CD4-positive, alpha-beta T cell treated with Interleukin-1 beta for 1 hour (primary cell): ENCODE measurements around the gene PEA15.

ENCODE experiments used
- DNase-seq, 2 donors: peaks; one replicate each; pipeline ENCODE4 v3.0.0-alpha.2; 2020 to 2022

The PEA15 gene

DNA sequence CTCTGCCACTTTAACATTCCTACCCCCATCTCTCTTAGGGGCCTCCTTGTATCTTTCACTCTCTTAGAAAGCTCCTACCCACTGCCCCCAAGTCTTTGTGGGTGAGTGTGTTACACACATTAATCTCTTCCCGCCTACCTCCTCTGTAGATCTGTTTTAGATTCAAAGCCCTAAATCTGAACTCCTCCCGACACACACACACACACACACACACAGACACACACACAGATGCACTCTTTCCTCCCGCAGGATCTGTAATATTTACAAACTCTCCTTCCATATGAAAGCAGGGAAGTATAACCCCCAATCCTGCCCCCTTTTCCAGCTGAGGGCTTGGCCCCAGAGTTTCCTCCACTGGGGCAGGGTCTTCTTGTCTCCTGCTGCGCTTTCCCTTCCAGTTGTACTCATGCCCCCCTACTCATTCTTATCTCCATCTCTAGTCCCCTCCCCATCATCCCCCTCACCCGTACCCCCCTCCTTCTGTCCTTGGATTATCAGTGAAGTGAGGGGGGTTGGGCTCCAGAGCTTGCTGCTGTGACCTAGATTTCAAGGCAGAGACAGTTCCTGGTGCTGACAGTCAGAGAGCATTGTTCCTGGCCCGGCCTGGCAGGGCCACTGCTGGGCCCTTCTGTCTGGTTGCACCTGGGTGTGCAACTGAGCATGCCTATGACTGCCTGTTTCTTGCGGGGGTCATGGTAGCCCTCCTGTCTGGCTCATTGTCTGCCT is 4.3 kb downstream of the PEA15 start:
- DNase-seq: no peak

DNA sequence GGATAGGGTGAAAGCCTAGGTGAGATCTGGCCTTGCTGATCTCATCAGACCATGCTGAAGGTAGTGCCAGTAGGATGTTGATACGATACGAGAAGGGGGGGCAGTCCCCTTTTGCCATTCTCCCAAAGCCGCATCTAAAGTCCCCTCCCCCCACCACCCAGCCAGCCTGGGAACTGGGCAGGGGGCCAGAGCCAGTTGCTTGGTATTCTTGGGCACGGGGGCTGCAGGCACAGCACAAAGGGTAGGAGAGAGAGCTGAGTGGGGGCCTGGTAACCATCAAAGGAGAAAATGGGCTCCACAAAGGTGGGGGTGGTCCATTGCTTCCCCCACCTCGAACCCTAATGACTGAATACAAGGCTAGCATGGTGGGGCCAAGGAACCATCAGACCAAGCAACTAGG is 5.4 kb downstream of the PEA15 start:
- no peak for DNase-seq

DNA sequence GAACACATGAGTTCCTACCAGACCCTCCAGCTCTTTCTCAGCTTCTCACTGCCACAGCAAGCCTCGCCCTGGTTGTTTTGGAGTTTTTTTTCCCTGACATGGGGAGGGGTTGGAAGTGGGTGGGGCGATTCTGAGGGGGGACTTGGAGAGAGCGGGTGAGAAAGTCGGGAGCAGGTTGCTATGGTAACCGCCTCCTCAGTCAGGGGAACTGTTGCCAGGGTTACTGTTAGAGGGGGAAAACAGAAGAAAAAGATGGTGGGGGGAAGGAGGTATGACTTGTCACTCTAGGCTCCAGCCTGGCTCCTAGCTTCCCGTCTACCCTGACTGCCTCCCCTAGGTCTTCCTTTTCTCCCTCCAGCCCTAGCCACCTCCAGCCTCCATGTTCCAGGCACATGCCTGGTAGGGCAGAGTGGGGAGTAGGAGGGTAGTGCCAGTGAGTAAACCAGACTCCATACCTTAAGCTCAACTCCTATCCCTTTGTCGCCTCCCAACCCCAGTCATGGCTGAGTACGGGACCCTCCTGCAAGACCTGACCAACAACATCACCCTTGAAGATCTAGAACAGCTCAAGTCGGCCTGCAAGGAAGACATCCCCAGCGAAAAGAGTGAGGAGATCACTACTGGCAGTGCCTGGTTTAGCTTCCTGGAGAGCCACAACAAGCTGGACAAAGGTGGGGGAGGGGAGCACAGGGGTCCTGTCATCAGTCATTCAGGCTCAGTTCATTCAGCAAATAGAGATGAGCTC is 6.0 kb downstream of the PEA15 start:
- no peak for DNase-seq

DNA sequence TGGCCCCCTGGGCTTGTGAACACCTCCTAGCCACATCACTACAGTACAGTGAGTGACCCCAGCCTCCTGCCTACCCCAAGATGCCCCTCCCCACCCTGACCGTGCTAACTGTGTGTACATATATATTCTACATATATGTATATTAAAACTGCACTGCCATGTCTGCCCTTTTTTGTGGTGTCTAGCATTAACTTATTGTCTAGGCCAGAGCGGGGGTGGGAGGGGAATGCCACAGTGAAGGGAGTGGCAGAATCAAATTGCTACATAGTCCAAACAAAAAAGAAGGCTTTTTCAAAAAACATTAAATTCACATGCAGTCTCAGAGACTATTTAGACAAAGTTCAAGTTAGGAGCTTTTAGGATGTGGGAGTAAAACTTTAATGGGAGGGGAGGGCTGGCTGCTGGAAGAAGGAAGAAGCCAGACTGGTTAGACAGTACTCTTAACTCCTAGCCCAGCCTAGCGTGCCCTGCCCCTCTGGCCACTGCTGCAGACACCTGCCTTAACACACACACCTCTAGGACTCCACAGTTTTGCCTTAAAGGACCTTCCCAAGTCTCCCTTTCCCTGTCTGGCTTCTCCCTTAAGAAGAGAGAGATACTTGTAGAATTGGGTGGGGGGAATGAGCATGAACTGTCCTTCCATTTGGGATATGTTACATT is 9.4 kb downstream of the PEA15 start:
- DNase-seq: no peak

DNA sequence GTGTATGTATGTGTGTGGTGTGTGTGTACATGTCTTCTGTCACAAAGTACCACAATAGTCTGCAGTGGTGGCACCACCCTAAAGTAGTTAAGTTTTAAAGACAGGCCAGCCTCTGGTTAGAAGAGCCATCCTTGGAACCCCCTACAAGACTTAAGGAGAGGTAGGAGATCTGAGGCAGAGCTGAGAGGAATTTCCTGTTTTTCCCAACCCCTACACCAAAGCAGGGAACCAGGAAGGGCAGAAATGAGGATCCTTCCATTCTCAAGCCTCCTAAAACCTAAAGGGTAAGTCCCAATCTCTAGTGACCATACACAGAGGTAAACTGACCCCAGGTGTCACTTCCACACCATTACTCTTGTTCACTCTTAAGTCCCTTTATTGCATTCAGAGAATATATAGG is 11.1 kb downstream of the PEA15 start:
- DNase-seq: no peak

DNA sequence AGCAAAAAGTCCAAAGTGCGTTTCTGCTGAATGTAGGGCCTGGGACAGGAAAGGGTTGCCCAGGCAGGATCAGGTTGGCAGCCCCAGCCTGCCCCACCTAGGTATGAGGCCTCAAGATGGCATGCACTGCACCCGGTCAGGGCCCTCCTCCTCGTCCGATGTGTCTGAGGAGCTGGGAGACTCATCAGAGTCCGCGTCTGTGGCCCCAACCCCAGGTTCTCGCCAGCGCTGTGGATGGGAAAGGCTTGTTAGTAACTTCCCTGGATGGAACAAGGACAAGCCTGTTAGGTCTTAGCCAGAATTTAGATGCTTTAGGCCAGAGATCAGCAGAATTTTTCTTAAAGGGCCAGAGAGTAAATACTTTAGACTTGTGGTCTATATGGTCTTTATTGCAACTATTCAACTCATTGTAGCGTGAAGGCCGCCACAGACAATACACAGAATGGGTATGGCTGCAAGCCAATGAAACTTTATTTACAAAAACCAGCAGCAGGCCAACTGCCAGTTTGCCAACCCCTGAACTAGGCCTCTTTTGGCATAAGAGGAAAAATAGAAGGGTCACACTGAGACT is 12.4 kb downstream of the PEA15 start:
- DNase-seq: no peak

DNA sequence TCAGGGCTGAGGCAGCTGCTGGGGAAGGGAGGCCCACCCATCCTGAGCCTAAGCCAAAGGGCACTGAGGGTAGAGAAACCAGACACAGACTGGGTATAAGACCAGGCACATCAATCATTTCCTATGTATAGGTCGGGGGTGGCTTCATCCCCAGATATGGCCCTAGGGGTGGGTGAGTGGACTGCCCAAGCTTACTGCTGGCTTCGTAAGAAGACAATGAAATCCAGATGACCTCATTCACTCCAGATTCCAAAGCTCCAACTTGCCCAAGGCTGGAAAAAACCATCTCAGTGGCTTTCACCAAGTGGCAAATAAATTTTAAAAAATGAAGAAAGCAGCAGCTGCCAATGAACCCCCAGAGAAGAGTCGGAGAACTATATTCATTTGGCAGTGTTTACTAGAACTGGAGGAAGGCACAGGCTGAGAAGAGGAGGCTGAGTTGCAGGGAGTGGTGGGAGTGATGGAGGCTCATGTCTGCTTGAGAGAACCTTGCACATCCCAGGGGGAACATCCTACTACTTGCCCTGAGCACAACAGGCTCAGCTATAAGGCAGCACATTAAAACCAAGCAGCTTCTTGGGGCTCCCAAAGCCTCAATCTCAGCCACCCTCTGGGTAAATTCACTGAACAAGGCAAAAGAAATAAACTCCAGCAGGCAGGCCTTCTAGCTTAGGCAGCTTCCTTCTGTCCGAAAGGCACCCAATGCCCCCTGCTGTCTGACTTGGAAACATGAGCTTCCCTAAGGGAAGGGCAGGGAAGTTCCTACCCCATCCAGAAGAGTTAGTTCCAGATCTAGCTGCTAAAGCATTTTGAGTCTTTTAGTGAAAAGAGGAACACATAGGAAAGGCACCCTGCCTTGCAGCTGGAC is 14.1 kb downstream of the PEA15 start:
- no peak for DNase-seq

DNA sequence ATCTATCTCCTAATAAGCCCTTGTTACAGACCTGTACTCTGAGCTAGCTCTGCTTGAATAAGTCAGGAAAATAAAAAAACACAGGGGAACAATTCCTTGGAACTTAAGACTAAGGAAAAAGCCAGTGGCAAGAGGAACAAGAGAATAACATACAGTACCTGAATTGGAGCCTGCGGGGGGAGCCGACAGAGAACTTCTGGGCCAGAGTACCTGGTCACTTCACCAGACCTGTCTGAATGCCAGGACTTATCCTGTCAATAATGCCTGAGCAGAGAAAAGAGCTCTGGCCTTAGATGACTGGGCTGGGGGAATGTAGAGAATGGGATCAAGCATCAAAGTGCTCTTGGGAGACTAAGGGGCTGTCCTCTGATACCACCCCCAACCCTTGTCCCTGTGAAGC is 15.1 kb downstream of the PEA15 start:
- DNase-seq: no peak

DNA sequence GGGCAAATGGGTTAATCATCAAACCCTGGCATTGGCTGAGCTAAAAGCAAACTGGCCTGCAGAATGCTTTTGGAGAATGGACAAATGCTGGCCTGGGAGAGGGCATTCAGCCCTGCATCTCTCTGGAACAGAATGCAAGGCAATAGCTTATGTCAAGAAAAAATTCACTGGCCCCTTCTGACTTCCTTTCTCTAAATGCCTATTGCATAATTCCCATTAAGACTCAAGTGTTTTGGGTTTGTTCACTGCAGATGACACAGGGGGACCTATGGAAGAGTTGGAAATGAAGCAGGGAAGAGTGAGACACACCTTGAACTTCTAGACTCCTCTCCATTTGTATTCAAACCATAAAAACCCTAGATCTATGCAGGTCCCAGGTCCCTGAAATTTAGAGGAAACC is 15.9 kb downstream of the PEA15 start:
- DNase-seq: no peak

DNA sequence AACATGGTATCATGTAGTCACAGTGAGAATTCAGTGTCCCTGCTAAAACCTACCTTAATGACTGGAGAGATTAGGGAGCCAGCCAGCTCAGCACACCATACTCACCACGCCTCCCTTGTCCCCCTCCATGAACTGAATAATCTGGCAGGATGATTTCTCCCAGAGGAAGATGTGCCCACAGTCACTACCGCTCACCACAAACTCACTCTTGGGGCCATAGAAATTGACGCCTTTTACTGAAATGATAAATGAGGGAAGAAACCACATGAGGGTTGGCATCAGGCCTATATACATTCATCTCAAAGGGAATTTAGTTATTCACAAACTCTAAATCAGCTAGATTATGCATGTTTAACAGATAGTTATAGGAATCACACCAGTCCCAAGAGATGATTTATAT is 17.4 kb downstream of the PEA15 start:
- no peak for DNase-seq

DNA sequence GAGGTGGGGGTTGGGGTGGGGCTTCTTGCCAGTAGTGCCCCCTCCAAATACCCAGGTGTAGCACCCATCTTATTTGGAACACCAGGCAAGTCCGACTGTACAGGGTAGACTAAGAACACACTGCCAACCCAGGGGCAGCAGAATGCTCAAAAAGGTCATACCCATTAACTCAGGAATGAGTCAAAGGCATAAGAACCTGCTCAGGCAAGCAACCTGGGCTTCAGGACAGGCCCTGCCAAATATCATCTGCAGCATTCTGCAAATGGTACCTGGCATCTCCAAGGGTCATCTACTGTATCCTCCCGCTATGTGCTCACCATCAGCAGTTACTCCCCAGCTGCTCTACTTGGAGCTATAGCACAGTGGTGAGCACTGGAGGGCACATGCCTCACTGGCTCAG is 19.4 kb downstream of the PEA15 start:
- no peak for DNase-seq

DNA sequence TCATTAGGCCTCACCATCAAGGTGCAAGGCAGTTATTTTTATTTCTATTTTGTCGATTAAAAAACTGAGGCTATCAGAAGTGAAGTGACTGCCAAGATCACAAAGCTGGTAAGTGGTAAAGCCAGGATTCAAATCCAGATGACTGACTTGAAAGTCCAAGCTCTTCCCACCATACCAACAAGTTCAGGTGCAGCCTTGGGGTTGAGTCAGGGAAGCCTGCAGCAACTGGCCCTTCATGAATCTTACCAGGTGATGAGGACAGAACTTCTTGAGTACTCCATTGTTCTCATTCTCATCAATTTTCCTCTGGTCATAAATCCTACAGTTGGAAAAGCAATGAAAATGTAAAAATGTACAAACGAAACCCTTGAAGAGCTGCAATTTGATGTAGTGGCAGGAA is 20.2 kb downstream of the PEA15 start:
- no peak for DNase-seq

DNA sequence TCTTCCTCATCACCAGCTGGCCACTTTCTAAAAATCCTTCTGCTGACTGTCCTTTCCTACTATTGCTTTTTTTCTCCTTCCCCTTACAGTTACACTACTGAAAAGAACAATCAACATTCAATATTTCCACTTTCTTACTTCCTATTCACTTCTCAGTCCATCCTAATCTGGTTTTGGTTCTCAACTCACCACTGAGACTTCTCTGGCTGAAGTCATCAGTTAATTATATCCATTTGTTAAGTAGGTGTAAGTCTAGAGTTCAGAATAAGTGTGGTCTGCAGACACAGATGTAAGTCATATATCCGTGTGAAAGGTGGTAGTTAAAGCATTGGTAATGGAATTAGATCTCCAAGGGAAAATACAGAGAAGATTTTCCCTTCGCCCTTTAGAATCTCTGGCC is 21.4 kb downstream of the PEA15 start:
- no peak for DNase-seq

DNA sequence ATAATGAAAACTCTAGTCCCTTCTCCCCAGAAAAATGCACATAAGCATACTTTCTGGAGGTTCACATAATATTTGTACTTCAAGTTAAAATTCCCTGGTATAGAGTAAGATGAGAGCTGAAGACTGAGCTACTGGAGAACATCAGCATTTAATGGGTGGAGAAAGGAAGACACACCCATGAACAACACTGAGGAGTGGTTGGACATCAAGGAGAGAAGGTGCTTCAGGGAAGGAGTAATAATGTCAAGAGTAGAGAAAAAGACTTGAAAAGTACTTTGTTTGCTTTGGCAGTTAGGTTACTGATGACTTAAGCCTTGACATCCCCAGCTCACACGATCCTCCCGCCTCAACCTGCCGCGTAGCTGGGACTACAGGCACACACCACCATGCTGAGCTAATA is 21.9 kb downstream of the PEA15 start:
- no peak for DNase-seq

DNA sequence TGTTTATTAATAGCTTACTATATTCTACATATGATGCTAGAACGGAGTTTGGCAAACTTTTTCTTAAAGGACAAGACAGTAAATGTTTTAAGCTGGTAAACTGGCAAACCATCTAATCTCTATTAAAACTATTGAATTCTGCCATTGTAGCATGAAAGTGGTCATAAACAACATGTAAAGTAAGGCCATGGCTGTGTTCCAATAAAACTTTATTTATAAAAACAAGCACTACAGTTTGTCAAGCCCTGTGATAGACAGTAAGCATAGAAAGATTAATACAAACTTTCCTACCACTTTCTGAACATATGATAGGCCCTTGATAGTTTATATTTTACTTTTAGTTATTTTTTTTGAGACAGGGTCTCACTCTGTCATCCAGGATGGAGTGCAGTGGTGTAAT is 22.4 kb downstream of the PEA15 start:
- DNase-seq: no peak

DNA sequence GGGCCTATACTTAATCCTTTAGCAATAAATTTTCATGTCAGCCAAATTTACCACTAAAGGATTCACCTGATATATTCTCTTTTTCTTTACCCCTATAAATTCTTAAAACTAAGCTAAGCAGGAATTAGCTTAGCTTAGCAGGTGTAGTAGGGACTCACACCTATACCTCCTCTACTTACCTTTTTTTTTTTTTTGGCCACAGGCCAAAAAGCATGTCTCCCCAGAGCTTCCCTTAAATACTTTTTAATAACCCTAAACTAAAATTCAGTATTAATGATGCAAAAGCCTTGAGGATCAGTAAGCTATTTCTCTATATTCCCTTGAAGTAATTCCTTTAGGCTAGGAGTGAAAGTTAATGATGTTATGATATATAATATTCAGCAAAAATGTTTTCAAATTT is 23.2 kb downstream of the PEA15 start:
- no peak for DNase-seq

DNA sequence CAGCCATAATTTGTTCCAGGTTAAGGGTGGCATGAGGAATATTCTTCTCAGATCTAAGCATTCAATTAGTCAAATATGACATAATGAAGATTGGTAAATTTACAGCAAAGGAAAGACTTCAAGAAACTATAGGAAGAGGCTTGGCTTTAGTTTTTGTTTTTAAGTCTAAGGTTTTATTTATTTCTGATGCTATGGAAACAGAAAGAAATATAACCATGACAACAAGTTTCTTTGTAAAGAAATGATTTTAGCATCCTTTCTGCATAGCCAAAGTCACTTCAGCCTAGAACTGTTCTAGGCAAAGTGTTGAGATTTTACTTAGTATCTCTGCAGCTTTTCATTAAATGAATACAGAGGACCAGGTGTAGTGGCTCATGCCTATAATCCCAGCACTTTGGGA is 27.7 kb downstream of the PEA15 start:
- DNase-seq: no peak

DNA sequence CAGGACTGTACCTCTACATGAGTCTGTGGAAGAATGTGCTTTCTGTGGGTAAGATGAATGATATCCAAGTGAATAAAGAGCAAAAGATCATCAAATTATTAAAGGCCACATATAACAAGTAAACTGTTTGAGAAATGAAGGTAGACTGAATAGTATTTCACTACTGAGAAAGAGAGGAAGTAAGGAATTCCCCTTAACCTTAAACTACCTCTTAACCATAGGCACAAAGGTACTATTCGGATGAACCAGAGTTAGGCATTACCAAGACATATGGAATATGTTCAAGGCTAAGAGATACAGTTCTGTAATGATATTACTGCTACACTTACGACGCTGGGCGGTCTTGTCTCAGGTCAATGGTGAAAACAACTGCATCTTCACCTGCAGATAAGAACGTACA is 31.6 kb downstream of the PEA15 start:
- no peak for DNase-seq

DNA sequence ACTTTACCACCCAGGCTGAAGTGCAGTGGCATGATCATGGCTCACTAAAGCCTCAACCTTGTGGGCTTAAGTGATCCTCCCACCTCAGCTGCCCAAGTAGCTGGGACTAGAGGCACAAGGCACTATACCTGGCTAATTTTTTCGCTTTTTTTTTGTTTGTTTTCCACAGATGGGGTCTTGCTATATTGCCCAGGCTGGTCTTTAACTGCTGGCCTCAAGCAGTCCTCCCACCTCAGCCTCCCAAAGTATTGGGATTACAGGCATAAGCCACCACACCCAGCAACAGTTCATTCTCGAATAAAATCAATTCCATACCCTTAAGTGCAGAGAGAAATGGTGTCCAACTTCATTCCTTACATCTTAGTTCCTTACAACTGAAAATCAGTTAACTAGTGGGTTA is 32.4 kb downstream of the PEA15 start:
- no peak for DNase-seq

DNA sequence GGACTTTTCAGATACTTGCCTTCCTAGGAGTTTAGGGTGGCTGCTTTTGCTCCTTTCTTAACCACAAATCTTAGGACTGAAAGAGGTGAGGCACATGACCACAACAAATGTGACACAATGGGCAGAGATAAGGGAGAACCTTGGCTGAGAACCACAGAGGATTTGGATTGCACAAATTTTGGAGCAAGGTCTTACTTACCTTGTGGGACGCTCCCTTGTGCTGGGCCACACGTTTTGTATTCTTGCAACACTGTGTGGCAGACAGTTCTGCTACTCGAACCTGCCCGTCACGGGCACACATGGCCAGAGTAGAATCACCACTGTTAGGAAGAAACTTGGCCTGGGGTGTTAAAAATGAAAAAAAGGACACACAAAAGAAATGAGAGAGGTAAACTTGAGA is 33.2 kb downstream of the PEA15 start:
- DNase-seq: no peak

DNA sequence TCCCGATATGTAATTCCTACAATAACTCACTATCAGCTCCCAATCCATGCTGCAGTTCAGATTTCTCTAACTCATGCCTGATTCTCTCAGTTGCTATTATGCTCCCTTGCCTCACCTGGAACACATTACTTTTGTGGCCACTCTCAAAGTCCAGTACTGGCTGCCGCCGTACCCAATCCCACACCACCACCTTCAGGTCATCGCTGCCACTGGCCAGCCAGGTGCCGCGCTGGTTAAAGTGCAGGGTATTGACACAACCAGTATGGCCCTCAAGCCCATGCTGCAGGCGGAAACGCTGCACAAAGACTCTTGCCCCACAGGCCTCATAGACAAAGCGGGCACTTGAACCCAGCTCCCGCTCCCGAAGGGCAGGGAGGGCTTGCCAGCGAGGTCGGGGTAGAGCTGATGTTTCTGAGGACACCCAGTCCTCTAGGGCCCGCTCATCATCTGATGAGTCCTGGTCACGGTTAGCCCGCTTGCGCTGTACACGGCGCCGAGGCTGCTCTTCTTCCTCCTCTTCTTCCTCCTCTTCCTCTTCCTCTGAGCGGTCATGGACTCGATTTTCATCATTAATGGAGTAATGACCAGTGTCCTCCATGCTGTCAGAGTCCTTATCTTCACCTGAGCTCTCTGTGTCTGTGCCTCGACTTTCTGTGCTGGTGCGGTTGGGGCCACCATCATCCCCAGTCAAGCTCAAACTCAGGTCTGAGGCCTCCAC is 34.6 kb downstream of the PEA15 start:
- DNase-seq: no peak

DNA sequence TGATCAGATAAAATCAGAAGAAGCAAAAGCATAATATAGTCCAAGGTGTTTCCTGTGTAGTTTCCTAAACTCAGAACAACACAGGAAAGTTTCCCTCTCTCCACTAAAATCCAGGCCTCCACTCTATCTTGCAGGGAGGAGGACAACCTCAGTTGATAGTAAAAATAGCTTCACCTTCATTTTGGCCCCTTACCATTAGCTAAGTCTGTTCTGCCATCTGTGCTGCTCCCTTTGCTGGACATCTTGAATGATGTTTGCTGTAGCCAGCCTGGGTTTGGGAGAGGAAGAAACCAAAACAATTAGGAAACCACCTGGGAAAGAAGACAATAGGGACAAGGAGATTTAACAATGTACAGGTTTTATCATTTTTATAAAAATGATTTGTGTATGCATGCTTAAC is 38.6 kb downstream of the PEA15 start:
- no peak for DNase-seq
